Right ventricle myocardium superior (tissue), 1 donor: Measurements from ENCODE around the gene PRDM15. TPM values are rescaled to one million over a fixed set of nuclear protein-coding genes. Genes with fewer than 3 reads are reported as not detected.

Experiments
- ATAC-seq: fragments of 200-7000 bp; cut with Tn5 transposase; one replicate; pipeline ENCODE4 v1.9.1; 2020; ENCODE audit warnings: mild to moderate bottlenecking; ENCODE audit not compliant: poor library complexity
- DNase-seq: peaks from one replicate; pipeline ENCODE4 v3.0.0-alpha.2; 2020
- intact Hi-C: fragments of 100-400 bp; cut with DNase I; formaldehyde crosslinking; loops from one replicate; pipeline ENCODE4 v1.11.2; 2022
- total RNA-seq: library from RNA; stranded (reverse); fragmentation: NEBNext Ultra II Directional; extraction: Animal tissue kit (Norgen Biotek cat#: 25700); gene quantifications from one replicate; pipeline ENCODE4 v1.2.1, GENCODE V29; 2021
- donor health status: DM: no; HTN: yes; CAD: no; lungs with severe emphysema.

The PRDM15 gene
- total RNA-seq, 1 donor from 2014 or later = 3.8 TPM

GRCh38 chr21:41779659-41780058, 99.5 kb downstream of the PRDM15 start:
- ATAC-seq (no peak), DNase-seq (no peak)
- intact Hi-C loops = loop anchor here (2.0 kb wide), 1 partner anchor 167 kb away; no protein-coding TSS in a partner anchor

- no peak for DNase-seq
- intact Hi-C loops = loop anchor here (2.0 kb wide), 1 partner anchor 166 kb away; no protein-coding TSS in a partner anchor
- ATAC-seq = no peak
Measured at GRCh38 chr21:41778930-41779600, 100.1 kb downstream of the PRDM15 start.

GRCh38 chr21:41777951-41778815, 101.0 kb downstream of the PRDM15 start:
- ATAC-seq (peak; percentile 96), DNase-seq (peak; percentile 91)
- intact Hi-C loops = loop anchor here (2.0 kb wide), 1 partner anchor 165 kb away; no protein-coding TSS in a partner anchor

GRCh38 chr21:41776778-41777177, 102.4 kb downstream of the PRDM15 start:
- ATAC-seq = no peak
- DNase-seq = no peak
- intact Hi-C loops = no loop called here

GRCh38 chr21:41775149-41775472, 104.0 kb downstream of the PRDM15 start:
- ATAC-seq (no peak), DNase-seq (no peak)
- intact Hi-C loops = no loop called here

GRCh38 chr21:41774467-41775148, 104.5 kb downstream of the PRDM15 start:
- intact Hi-C loops = no loop called here
- DNase-seq (no peak), ATAC-seq (no peak)

- DNase-seq (no peak), ATAC-seq (no peak)
- intact Hi-C loops = no loop called here
Measured at GRCh38 chr21:41772351-41773080, 106.6 kb downstream of the PRDM15 start.

GRCh38 chr21:41771625-41771945, 107.6 kb downstream of the PRDM15 start:
- ATAC-seq (no peak), DNase-seq (no peak)
- intact Hi-C loops = no loop called here

GRCh38 chr21:41770901-41771624, 108.1 kb downstream of the PRDM15 start:
- intact Hi-C loops = no loop called here
- no peak for ATAC-seq
- DNase-seq = no peak

GRCh38 chr21:41769933-41770332, 109.2 kb downstream of the PRDM15 start:
- ATAC-seq = no peak
- DNase-seq = no peak
- intact Hi-C loops = no loop called here

- DNase-seq (no peak), ATAC-seq (no peak)
- intact Hi-C loops = no loop called here
Measured at GRCh38 chr21:41769521-41769920, 109.6 kb downstream of the PRDM15 start.

GRCh38 chr21:41769111-41769510, 110.0 kb downstream of the PRDM15 start:
- intact Hi-C loops = no loop called here
- ATAC-seq (no peak), DNase-seq (no peak)

- ATAC-seq (peak; percentile 27), DNase-seq (no peak)
- intact Hi-C loops = no loop called here
Measured at GRCh38 chr21:41768437-41769042, 110.6 kb downstream of the PRDM15 start.

GRCh38 chr21:41767606-41768436, 111.3 kb downstream of the PRDM15 start:
- intact Hi-C loops = no loop called here
- ATAC-seq = no peak
- DNase-seq = no peak

- intact Hi-C loops = no loop called here
- DNase-seq = no peak
- peak; percentile 19 for ATAC-seq
Measured at GRCh38 chr21:41766883-41767605, 112.1 kb downstream of the PRDM15 start, which contains the start of gene RIPK4. RIPK4 (minus strand) TSS chr21:41767052; CDS start chr21:41767041, 11 bp downstream.
